Hematopoietic multipotent progenitor cell treated with erythropoietin and hydrocortisone succinate and interleukin-3 and kit ligand, for 4 days (in vitro differentiated cells): ENCODE data around the gene MAPKBP1.

Experiments used
- DNase-seq: peaks from one replicate; pipeline ENCODE4 v3.0.0-alpha.2; 2015

MAPKBP1 gene

DNA sequence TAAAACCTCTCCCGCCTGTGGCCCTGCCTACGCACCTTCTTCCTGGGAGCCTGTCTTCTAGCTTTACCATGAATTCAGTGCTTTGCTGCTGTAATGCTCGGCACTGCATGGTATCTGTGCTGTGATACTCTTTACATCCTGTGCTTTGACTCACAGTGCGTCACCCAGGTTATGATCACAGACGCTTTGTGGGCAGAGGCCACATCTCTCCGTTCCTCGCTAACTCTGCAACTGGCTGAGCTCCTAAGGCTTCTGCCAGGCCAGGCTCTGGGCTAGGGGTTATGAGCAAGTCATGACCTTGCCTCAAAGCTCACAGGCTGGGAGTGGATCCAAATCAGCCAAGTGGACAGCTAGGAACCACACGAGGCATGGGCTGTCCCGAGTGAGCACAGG lies 96.4 kb downstream of the MAPKBP1 start:
- DNase-seq: no peak

DNA sequence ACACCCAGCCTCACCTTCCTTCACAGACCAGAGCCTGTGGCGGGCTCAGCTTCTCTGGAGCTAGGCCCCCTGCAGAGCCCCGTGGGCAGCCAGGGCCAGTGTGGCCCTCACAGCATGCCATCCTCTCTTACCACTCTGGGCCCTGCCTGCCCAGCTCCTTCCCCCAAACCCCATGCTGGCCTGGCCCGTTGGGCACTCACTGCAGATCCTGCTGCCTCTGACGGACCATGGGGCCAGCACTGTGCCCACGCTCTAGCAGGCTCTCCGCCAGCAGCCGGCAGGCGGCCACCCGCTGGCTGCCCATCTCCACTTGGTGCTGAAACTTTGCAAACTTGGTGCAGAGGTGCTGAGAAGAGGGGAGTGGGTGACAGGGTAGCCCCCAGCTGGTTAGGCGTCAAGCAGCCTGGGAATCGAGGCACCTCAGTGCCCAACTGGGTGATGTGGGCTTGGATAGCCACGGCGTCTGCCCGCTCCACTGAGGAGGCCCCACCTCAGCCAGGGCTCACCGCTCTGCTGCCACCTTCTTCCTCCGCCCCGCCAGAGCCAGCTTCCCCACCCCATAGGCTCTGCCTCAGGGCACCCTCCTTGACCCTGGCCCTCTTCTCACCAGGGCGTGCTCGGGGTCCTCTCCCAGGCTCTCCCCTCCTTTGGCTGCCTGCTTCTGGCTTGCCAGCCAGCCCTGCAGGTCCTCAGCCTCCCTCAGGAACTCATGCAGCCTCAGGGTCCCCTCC lies 97.1 kb downstream of the MAPKBP1 start:
- no peak for DNase-seq

DNA sequence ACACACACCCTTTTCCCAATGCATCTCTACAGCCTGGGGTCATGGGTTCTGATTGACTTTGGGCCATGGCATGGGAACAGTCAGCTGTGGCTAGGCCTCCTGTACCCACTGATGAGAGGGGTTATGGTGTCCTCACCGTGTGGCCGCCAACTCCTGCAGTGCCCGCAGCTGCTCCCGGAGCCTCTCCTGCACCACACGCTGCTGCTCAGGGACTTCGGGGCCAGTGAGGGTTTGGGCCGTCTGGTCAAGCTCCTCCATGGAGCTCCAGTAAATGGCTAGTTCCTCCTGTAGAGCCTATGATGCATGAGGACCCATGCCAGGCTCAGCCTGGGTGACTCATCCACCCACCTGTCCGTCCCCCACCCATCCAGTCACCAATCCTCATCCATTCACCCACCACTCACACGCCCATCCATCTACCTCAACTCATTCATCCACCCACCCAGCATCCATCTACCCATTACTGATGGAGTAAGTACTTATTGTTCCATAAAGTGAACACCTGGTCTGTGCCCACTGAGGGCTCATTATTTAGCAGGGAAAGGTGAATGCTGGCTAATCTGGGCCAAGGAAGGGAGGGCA lies 98.0 kb downstream of the MAPKBP1 start:
- no peak for DNase-seq

DNA sequence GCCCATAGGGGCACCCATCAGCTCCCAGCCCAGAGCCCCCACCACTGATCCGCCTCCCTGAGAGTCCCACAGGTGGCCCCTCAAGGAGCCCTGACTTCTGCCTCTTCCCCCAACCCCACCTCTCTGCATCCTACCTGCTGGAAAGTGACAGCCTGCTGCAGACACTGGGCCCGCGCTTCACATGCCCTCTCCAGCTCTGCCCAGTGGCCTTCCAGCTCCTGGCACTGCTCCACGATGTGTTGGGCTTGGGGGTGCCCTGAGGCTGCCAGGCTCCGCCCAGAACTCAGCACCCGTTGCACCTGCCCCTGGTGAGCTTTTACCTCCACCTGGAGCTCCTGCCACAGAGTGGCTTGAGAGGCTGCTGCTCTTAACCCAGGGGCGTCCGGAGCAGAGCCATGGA lies 99.4 kb downstream of the MAPKBP1 start:
- DNase-seq: no peak

GRCh38 chr15:41874736-41875135 lies 100.5 kb downstream of the MAPKBP1 start:
- DNase-seq: no peak

- no peak for DNase-seq
Measured at GRCh38 chr15:41876007-41876406, 101.7 kb downstream of the MAPKBP1 start.

GRCh38 chr15:41876689-41877088 lies 102.4 kb downstream of the MAPKBP1 start:
- DNase-seq: no peak
